Inflammatory macrophage treated with lipopolysaccharide for 1 hour (primary cell): Measurements from ENCODE around the gene VCL.
"Not testable (repeated sequence)": the region's sequence is repeated elsewhere in the genome, so short reads cannot be mapped to it uniquely, and the experiment has no call there.

Experiments used
- DNase-seq, 2 donors: peaks; one replicate each; pipeline ENCODE4 v3.0.0-alpha.2; 2020 to 2022

Gene VCL

GRCh38 chr10:73973427-73973826 is 24.5 kb upstream of the VCL start:
- DNase-seq = no peak

DNA sequence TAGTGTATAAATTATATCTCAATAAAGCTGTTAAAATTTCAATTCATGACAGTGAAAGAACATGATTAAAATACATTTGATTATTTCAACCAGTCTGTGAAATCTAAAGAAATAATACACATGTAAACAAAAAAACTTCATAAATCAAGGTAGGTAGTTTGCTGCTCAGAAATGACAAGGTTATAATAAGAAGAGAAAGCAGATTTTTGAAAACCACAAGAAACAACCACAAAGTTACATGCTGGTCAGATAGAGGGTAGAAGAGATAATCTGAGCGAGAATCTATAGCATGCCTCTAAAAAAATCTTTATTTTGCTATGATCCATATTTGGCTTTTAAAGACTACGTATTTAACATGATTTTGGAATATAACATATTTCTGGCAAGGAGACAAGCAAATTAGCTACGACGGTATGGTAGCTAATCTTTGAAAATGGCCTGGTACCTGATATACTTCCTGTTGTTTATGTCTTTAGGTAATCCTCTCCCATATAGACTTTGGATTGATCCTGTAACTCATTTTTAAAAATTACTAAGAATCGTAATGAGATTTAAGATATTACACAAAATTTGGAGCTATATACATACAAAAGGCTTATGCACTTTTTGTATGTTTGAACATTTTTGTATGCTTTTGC is 23.5 kb upstream of the VCL start:
- no peak for DNase-seq

- DNase-seq = no peak
Observed at GRCh38 chr10:73975388-73975787, 22.5 kb upstream of the VCL start.

- DNase-seq = peak; percentile 48 to 51
Observed at GRCh38 chr10:73979141-73979808, 18.6 kb upstream of the VCL start.

DNA sequence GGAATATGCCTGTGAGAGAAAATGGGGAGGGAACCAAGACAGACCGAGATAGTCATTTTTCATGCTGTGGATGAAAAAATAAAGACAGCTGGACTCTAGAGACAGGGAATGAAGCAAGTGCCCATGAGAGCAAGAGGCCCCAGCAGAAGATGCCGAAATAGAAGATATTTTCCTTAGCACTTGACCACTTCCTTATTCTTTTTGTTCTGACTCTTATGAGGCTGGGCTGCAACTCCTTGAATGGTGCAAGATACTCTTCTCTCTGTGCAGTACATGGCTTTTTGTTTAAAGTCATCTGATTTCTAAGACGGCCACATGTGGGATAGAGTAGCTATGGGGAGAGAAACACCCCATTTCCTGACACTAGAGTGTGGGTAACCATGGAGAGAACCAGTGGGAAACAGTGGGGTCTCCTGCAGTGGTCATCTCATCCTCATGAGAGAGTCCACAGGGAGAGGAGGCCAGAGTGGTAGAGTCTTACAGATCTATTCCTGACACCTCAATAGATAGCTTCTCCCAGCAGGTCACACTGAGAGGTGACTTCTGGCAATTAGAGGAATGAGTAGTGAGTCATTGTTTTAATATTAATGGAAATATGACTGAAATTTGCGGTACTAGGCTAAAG is 18.0 kb upstream of the VCL start:
- DNase-seq = peak; percentile 74 to 86

GRCh38 chr10:73981812-73982211 is 16.1 kb upstream of the VCL start:
- DNase-seq = no peak

DNA sequence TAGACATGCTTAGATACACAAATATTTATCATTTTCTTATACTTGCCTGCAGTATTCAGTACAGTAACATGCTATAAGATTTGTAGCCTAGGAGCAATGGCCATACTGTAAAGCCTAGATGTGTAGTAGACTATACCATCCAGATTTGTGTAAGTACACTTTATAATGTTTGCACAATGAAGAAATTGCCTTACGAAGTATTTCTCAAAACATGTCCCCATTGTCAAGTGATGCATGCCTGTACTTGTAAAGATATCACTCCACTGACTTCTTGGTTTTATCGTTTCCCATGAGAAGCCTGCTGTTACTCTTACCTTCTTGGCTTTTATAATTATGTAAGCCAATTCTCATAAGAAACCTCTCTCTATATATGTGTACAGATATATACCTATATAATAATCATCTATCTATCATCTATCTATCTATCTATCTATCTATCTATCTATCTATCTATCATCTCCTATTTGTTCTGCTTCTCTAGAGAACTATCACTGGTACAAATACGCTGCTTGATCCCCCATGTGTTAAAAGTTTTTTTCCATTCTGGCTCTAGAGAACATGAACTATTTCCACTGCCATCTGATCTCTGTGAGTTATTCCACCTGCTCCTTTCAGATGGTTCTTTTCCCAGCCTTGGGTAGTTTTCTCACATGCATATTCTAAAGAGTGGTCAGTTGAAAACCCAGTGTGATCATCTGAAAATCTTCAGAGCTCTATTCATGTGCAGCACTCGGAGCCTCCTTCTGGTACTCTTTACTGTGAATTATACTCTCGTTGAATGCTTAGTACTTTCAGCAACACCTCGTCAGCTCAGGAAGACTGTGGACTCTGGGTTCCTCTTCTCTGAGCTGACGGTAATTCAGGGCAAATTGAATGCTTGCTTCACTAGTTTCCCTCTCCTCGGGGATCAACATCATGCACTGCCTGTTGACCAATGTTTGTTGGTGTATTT is 14.5 kb upstream of the VCL start:
- DNase-seq = peak; percentile 33 to 44

GRCh38 chr10:73989594-73990150 is 8.2 kb upstream of the VCL start:
- DNase-seq = no peak

- no peak for DNase-seq
Observed at GRCh38 chr10:73991203-73991883, 6.6 kb upstream of the VCL start.

DNA sequence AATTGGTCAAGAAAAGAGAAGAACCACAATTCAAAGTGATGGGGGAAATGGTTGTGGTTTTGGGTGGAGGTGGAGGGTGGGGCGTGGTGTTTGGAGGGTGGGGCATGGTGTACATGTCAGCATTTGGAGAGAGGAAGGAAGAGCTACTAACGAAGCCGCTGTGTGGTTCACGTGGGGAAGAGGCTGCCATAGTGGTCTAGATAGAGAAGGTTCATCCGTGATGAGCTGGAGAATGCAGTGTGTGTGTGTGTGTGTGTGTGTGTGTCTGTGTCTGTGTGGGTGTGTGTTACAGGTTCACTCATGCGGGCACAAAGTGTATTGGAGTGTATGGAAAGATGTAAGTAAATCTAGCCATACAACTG is 6.1 kb upstream of the VCL start:
- peak; percentile 77 to 78 for DNase-seq

DNA sequence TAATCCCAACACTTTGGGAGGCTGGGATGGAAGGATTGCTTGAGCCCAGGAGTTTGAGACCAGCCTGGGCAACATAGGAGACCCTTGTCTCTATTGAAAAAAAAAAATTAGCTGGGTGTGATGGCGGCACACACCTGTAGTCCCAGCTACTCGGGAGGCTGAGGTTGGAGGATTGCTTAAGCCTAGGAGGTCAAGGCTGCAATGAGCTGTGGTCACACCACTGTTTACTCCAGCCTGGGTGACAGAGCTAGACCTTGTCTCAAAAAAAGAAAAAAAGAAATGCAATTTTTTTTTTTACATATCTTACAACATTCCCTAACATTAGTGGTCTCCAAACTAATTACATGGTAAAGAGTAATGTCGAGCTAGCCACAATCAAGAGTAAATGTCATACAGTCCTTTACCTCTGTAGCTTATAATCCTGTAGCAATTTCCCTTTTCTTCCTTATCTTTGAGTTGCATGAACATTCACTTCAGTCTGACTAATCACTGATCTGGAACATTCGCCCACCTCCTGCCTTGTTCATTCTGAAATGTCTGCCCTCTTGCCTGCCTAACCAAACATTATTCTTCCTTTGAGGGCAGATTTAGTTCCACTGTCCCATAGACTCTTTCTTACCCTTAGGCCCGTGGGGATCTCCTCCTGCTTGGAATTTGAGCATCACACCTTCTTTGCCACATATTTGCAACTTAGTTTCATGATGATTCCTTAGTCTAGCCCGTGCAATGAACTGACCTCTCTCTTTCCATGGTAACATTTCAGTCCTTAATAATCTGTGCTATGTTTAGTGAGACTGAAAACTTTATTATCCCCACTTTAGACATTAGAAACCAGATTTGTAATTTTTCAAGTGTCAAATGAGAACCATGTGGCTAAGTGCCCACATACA is 4.8 kb upstream of the VCL start:
- peak; percentile 48 to 67 for DNase-seq

DNA sequence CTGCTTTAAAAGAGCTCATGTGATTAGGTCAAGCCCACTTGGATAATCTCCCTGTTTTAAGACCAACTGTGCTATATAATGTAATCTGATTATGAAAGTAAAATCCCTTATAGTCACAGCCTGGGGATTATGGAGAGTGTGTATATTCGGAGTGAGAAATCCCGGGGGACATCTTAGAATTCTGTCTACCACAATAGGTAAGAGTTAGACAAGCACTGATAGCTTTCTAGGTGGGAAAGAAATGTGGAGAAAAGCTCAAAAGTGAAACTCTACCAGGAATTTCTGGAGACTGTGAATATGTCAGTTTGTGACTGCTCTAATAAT is 2.9 kb upstream of the VCL start:
- no peak for DNase-seq

DNA sequence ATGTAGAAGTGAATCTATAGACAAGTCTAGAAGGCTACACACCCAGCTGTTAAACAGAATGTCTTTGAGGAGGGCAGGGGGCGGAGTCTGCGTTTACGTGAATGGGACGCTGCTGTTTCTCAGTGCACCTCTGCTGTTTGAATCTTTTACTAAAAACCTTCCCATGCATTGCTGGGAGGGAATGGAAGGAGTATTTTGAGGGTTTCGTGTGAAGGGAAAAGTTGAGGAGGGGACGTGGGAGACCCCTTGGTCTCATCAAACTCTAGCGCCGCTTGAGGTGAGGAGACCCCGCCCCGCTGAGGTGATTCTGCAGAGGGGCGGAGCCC is 492 bp upstream of the VCL start:
- DNase-seq = no peak

- DNase-seq = no peak
Observed at GRCh38 chr10:73998623-73998928, 660 bp downstream of the VCL start.

GRCh38 chr10:73998929-73999691 is 1.2 kb downstream of the VCL start:
- no peak for DNase-seq

- DNase-seq = no peak
Observed at GRCh38 chr10:73999703-74000102, 1.8 kb downstream of the VCL start.

DNA sequence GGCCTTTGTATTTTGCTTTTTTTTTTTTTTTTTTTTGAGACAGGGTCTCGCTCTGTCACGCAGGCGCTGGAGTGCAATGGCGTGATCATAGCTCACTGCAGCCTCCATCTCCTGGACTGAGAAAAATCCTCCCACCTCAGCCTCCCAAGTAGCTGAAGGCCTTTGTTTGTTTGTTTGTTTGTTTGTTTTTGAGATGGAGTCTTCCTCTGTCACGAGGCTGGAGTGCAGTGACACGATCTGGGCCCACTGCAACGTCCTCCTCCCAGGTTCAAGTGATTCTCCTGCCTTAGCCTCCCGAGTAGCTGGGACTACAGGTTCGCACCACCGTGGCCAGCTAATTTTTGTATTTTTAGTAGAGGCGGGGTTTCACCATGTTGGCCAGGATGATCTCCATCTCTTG is 2.3 kb downstream of the VCL start:
- not testable (repeated sequence) for DNase-seq

- no peak for DNase-seq
Observed at GRCh38 chr10:74000892-74001669, 3.2 kb downstream of the VCL start.

GRCh38 chr10:74006269-74006668 is 8.4 kb downstream of the VCL start:
- DNase-seq = no peak

DNA sequence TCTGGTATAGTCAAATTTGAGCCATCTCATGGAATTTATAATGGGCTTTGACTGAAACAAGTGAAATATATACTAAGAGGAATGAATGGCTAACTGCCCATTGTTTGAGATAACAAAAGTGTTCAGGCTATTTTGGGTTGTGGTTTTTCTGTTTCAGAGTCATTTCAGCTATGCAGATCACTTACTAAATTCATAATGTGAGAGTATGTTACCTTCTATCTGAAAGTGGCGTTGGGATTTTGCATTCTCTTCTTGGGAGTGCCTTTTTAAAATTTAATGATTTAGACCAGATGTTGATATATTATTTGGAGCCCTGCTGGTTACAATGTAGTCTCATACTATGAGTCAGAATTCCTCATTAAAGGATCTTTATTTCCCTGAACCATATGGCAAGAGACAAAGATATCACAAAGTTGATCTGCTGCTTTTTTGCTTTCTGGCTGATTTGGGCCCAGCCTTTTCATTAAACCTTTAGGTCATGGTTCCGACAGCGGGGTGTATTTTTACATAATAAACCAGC is 10.4 kb downstream of the VCL start:
- DNase-seq = no peak
